ENCODE data around the gene PRPSAP1.
"Not testable (repeated sequence)": the region's sequence is repeated elsewhere in the genome, so short reads cannot be mapped to it uniquely, and the experiment has no call there.

PRPSAP1 gene

GRCh38 chr17:76327696-76328095 lies 26.0 kb downstream of the PRPSAP1 start:
- DNase-seq (ENCODE audit: low read depth in 2 of 2): no peak

GRCh38 chr17:76326306-76326705 lies 27.4 kb downstream of the PRPSAP1 start:
- no peak for DNase-seq (ENCODE audit: low read depth in 2 of 2)

- no peak for DNase-seq (ENCODE audit: low read depth in 2 of 2)
These were observed 35.1 kb downstream of the PRPSAP1 start for GRCh38 chr17:76318586-76318985.

GRCh38 chr17:76317535-76317934 lies 36.2 kb downstream of the PRPSAP1 start:
- DNase-seq (ENCODE audit: low read depth in 2 of 2): no peak

GRCh38 chr17:76314392-76315227 lies 39.1 kb downstream of the PRPSAP1 start:
- no peak for DNase-seq (ENCODE audit: low read depth in 2 of 2)

- DNase-seq (ENCODE audit: low read depth in 2 of 2): no peak
These were observed 41.0 kb downstream of the PRPSAP1 start for GRCh38 chr17:76312735-76313134.

- no peak for DNase-seq (ENCODE audit: low read depth in 2 of 2)
These were observed 44.3 kb downstream of the PRPSAP1 start for GRCh38 chr17:76309461-76309860.

- DNase-seq (ENCODE audit: low read depth in 2 of 2): no peak
These were observed 45.8 kb downstream of the PRPSAP1 start, which contains the start of gene QRICH2 for GRCh38 chr17:76307966-76308338. QRICH2 (minus strand) TSS chr17:76308276; CDS start chr17:76307998, 278 bp downstream.

GRCh38 chr17:76307299-76307965 lies 46.3 kb downstream of the PRPSAP1 start:
- DNase-seq (ENCODE audit: low read depth in 2 of 2): no peak

- not testable (repeated sequence) for DNase-seq (ENCODE audit: low read depth in 2 of 2)
These were observed 48.6 kb downstream of the PRPSAP1 start for GRCh38 chr17:76305135-76305454.

GRCh38 chr17:76304226-76305134 lies 49.2 kb downstream of the PRPSAP1 start:
- DNase-seq (ENCODE audit: low read depth in 2 of 2): no peak

- no peak for DNase-seq (ENCODE audit: low read depth in 2 of 2)
These were observed 56.3 kb downstream of the PRPSAP1 start for GRCh38 chr17:76297436-76297835.

- DNase-seq (ENCODE audit: low read depth in 2 of 2): no peak
These were observed 56.8 kb downstream of the PRPSAP1 start for GRCh38 chr17:76296889-76297288.

GRCh38 chr17:76296186-76296585 lies 57.5 kb downstream of the PRPSAP1 start:
- DNase-seq (ENCODE audit: low read depth in 2 of 2): no peak

GRCh38 chr17:76293106-76293505 lies 60.6 kb downstream of the PRPSAP1 start:
- DNase-seq (ENCODE audit: low read depth in 2 of 2): no peak

- DNase-seq (ENCODE audit: low read depth in 2 of 2): no peak
These were observed 61.1 kb downstream of the PRPSAP1 start for GRCh38 chr17:76292567-76292966.

GRCh38 chr17:76281573-76282371 lies 71.9 kb downstream of the PRPSAP1 start:
- DNase-seq (ENCODE audit: low read depth in 2 of 2): no peak

GRCh38 chr17:76280650-76281049 lies 73.1 kb downstream of the PRPSAP1 start:
- no peak for DNase-seq (ENCODE audit: low read depth in 2 of 2)

GRCh38 chr17:76279742-76280287 lies 73.9 kb downstream of the PRPSAP1 start:
- DNase-seq (ENCODE audit: low read depth in 2 of 2): no peak

GRCh38 chr17:76278952-76279741 lies 74.6 kb downstream of the PRPSAP1 start:
- peak; percentile 52 to 69 for DNase-seq (ENCODE audit: low read depth in 2 of 2)

Measured in stimulated activated CD8-positive, alpha-beta memory T cell treated with anti-CD3 and anti-CD28 coated beads, Interleukin-15, amount 100 ng/mL, for 4 hours (primary cell).